ENCODE data around the gene HSPB1.

DNA sequence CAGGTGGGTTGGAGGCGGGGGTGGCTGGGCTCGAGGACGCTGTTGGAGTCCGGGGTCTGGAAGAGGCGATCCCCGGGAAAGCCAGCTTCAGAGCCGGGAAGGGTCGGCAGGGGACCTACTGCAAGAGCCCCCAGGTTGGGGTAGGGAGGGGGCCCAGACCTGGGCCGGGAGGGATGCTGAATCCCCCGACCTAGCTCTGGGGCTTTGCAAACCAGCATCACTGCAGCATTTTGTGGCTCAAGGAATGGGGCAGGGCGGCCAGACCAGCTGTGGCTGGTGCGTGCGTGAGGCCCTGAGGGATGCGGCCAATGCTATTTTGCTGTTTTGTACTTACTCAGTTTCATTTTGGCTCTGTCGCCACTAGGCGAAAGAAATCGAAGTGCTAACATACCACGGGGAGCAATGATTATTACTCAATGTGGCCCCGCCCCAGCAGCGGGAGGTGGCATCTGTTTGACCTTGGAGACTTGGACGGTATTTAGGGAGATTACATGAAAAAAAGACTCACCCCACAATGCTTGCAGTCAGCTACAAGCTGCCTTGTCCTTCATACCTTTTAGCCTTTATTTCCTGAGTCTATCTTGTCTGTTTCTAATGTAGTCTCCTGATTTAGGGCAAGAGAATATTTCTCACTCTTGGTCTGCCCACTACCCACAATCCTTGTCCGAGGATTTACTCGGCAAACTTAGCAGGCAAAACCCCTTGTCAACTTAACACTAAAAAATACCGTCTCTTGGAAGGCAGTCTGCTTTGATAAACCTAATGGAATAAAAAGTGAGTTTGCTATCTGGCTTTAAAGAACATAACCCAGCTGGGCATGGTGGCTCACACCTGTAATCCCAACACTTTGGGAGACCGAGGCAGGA, 16.2 kb downstream of the HSPB1 start:
- TF ChIP-seq, protein P1, sequence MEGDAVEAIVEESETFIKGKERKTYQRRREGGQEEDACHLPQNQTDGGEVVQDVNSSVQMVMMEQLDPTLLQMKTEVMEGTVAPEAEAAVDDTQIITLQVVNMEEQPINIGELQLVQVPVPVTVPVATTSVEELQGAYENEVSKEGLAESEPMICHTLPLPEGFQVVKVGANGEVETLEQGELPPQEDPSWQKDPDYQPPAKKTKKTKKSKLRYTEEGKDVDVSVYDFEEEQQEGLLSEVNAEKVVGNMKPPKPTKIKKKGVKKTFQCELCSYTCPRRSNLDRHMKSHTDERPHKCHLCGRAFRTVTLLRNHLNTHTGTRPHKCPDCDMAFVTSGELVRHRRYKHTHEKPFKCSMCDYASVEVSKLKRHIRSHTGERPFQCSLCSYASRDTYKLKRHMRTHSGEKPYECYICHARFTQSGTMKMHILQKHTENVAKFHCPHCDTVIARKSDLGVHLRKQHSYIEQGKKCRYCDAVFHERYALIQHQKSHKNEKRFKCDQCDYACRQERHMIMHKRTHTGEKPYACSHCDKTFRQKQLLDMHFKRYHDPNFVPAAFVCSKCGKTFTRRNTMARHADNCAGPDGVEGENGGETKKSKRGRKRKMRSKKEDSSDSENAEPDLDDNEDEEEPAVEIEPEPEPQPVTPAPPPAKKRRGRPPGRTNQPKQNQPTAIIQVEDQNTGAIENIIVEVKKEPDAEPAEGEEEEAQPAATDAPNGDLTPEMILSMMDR (IDR thresholded peaks at IDR 0.05), result peak in 8 of 12 donors; percentile 12 to 49 (median 42)
- no peak for TF ChIP-seq POLR2A (IDR thresholded peaks at IDR 0.05)
